Measurements from ENCODE around the gene SERPINE1.

Gene SERPINE1

GRCh38 chr7:101162551-101163278 is 35.8 kb downstream of the SERPINE1 start:
- Histone ChIP-seq H3K4me2 (ENCODE audit: low read length) (peak overlapping the region; percentile 75), H3K9me3 (replicated peaks; ENCODE audit: low read length) (no peaks in the 10 kb centered on the region), H3K27me3 (ENCODE audit: control insufficient read depth, insufficient read depth, low read length) (peaks cover 29% of the 10 kb centered on the region), H3K4me1 (ENCODE audit: control insufficient read depth, insufficient read depth, low read length) (peaks cover 60% of the 10 kb centered on the region), H3K36me3 (ENCODE audit: insufficient read depth, low read length) (peaks cover 34% of the 10 kb centered on the region), H3K4me3 (ENCODE audit: low read length) (peak overlapping the region; percentile 56), H3K9ac (ENCODE audit: low read depth, low read length) (no peak overlapping the region)

- Histone ChIP-seq H3K27me3 (ENCODE audit: control insufficient read depth, insufficient read depth, low read length) (peaks cover 35% of the 10 kb centered on the region), H3K4me2 (ENCODE audit: low read length) (peak overlapping the region; percentile 89), H3K9ac (ENCODE audit: low read depth, low read length) (no peak overlapping the region), H3K9me3 (replicated peaks; ENCODE audit: low read length) (no peaks in the 10 kb centered on the region), H3K4me1 (ENCODE audit: control insufficient read depth, insufficient read depth, low read length) (peaks cover 65% of the 10 kb centered on the region), H3K4me3 (ENCODE audit: low read length) (peak overlapping the region; percentile 59), H3K36me3 (ENCODE audit: insufficient read depth, low read length) (peaks cover 26% of the 10 kb centered on the region)
Observed at GRCh38 chr7:101163279-101164070, 36.6 kb downstream of the SERPINE1 start.

- Histone ChIP-seq H3K27me3 (ENCODE audit: control insufficient read depth, insufficient read depth, low read length) (peaks cover 37% of the 10 kb centered on the region), H3K4me1 (ENCODE audit: control insufficient read depth, insufficient read depth, low read length) (peaks cover 69% of the 10 kb centered on the region), H3K4me2 (ENCODE audit: low read length) (peak overlapping the region; percentile 89), H3K9ac (ENCODE audit: low read depth, low read length) (no peak overlapping the region), H3K4me3 (ENCODE audit: low read length) (peak overlapping the region; percentile 59), H3K9me3 (replicated peaks; ENCODE audit: low read length) (no peaks in the 10 kb centered on the region), H3K36me3 (ENCODE audit: insufficient read depth, low read length) (peaks cover 18% of the 10 kb centered on the region)
Observed at GRCh38 chr7:101164071-101164840, 37.4 kb downstream of the SERPINE1 start.

- H3K27me3 ChIP-seq (ENCODE audit: control insufficient read depth, insufficient read depth, low read length), result peaks cover 43% of the 10 kb centered on the region
- H3K4me3 ChIP-seq (ENCODE audit: low read length), result peak within 1 kb of the TSS; percentile 60
- H3K9me3 ChIP-seq (replicated peaks; ENCODE audit: low read length), result no peaks in the 10 kb centered on the region
- H3K9ac ChIP-seq (ENCODE audit: low read depth, low read length), result no peak within 1 kb of the TSS
- peaks cover 11% of the 10 kb centered on the region for H3K36me3 ChIP-seq (ENCODE audit: insufficient read depth, low read length)
- peaks cover 68% of the 10 kb centered on the region for H3K4me1 ChIP-seq (ENCODE audit: control insufficient read depth, insufficient read depth, low read length)
- peak within 1 kb of the TSS; percentile 89 for H3K4me2 ChIP-seq (ENCODE audit: low read length)
Observed at GRCh38 chr7:101165075-101165957, 38.4 kb downstream of the SERPINE1 start, which contains the start of gene VGF. TSS of gene VGF (minus strand) at chr7:101165569. CDS start at chr7:101164843, 726 bp downstream.

- Histone ChIP-seq H3K27me3 (ENCODE audit: control insufficient read depth, insufficient read depth, low read length) (peaks cover 51% of the 10 kb centered on the region), H3K4me1 (ENCODE audit: control insufficient read depth, insufficient read depth, low read length) (peaks cover 70% of the 10 kb centered on the region), H3K36me3 (ENCODE audit: insufficient read depth, low read length) (peaks cover 8% of the 10 kb centered on the region), H3K9ac (ENCODE audit: low read depth, low read length) (no peak overlapping the region), H3K9me3 (replicated peaks; ENCODE audit: low read length) (no peaks in the 10 kb centered on the region), H3K4me3 (ENCODE audit: low read length) (peak overlapping the region; percentile 60), H3K4me2 (ENCODE audit: low read length) (peak overlapping the region; percentile 75)
Observed at GRCh38 chr7:101165958-101166647, 39.2 kb downstream of the SERPINE1 start.

GRCh38 chr7:101166648-101166908 is 39.7 kb downstream of the SERPINE1 start:
- peaks cover 4% of the 10 kb centered on the region for H3K36me3 ChIP-seq (ENCODE audit: insufficient read depth, low read length)
- no peak overlapping the region for H3K4me2 ChIP-seq (ENCODE audit: low read length)
- no peak overlapping the region for H3K9ac ChIP-seq (ENCODE audit: low read depth, low read length)
- no peaks in the 10 kb centered on the region for H3K9me3 ChIP-seq (replicated peaks; ENCODE audit: low read length)
- peaks cover 74% of the 10 kb centered on the region for H3K4me1 ChIP-seq (ENCODE audit: control insufficient read depth, insufficient read depth, low read length)
- H3K4me3 ChIP-seq (ENCODE audit: low read length), result no peak overlapping the region
- peaks cover 55% of the 10 kb centered on the region for H3K27me3 ChIP-seq (ENCODE audit: control insufficient read depth, insufficient read depth, low read length)

GRCh38 chr7:101166909-101167644 is 40.2 kb downstream of the SERPINE1 start:
- H3K9ac ChIP-seq (ENCODE audit: low read depth, low read length), result no peak overlapping the region
- no peak overlapping the region for H3K4me2 ChIP-seq (ENCODE audit: low read length)
- no peak overlapping the region for H3K4me3 ChIP-seq (ENCODE audit: low read length)
- no peaks in the 10 kb centered on the region for H3K36me3 ChIP-seq (ENCODE audit: insufficient read depth, low read length)
- H3K9me3 ChIP-seq (replicated peaks; ENCODE audit: low read length), result no peaks in the 10 kb centered on the region
- H3K4me1 ChIP-seq (ENCODE audit: control insufficient read depth, insufficient read depth, low read length), result peaks cover 77% of the 10 kb centered on the region
- H3K27me3 ChIP-seq (ENCODE audit: control insufficient read depth, insufficient read depth, low read length), result peaks cover 60% of the 10 kb centered on the region

GRCh38 chr7:101167645-101168411 is 40.9 kb downstream of the SERPINE1 start:
- Histone ChIP-seq H3K4me1 (ENCODE audit: control insufficient read depth, insufficient read depth, low read length) (peaks cover 77% of the 10 kb centered on the region), H3K9ac (ENCODE audit: low read depth, low read length) (no peak overlapping the region), H3K27me3 (ENCODE audit: control insufficient read depth, insufficient read depth, low read length) (peaks cover 68% of the 10 kb centered on the region), H3K36me3 (ENCODE audit: insufficient read depth, low read length) (no peaks in the 10 kb centered on the region), H3K9me3 (replicated peaks; ENCODE audit: low read length) (no peaks in the 10 kb centered on the region), H3K4me2 (ENCODE audit: low read length) (no peak overlapping the region), H3K4me3 (ENCODE audit: low read length) (no peak overlapping the region)

GRCh38 chr7:101168412-101169049 is 41.6 kb downstream of the SERPINE1 start:
- no peak overlapping the region for H3K4me2 ChIP-seq (ENCODE audit: low read length)
- no peaks in the 10 kb centered on the region for H3K9me3 ChIP-seq (replicated peaks; ENCODE audit: low read length)
- no peak overlapping the region for H3K4me3 ChIP-seq (ENCODE audit: low read length)
- peaks cover 79% of the 10 kb centered on the region for H3K4me1 ChIP-seq (ENCODE audit: control insufficient read depth, insufficient read depth, low read length)
- no peak overlapping the region for H3K9ac ChIP-seq (ENCODE audit: low read depth, low read length)
- H3K27me3 ChIP-seq (ENCODE audit: control insufficient read depth, insufficient read depth, low read length), result peaks cover 74% of the 10 kb centered on the region
- H3K36me3 ChIP-seq (ENCODE audit: insufficient read depth, low read length), result no peaks in the 10 kb centered on the region

Measured in skeletal muscle satellite cell (primary cell).